Esophagus muscularis mucosa (tissue), 3 donors: ENCODE measurements around the gene OSBPL2.

Experiments used
- EP300 ChIP-seq: sonication (generic); formaldehyde crosslinking; IDR thresholded peaks from one replicate; pipeline ENCODE4 v1.6.1; 2017; ENCODE audit warnings: antibody characterized with exemption
- TF ChIP-seq, protein P1 (sequence below), 3 experiments: fragments of 200-600 bp in 2 of 3; fragments of 450-650 bp in 1 of 3; sonication (generic) in 2 of 3; IDR thresholded peaks; one replicate each; pipeline ENCODE4 v1.5.1; 2017 to 2019; ENCODE audit warnings: antibody characterized with exemption in 3 of 3, mild to moderate bottlenecking in 2 of 3, moderate library complexity in 1 of 3

DNA sequence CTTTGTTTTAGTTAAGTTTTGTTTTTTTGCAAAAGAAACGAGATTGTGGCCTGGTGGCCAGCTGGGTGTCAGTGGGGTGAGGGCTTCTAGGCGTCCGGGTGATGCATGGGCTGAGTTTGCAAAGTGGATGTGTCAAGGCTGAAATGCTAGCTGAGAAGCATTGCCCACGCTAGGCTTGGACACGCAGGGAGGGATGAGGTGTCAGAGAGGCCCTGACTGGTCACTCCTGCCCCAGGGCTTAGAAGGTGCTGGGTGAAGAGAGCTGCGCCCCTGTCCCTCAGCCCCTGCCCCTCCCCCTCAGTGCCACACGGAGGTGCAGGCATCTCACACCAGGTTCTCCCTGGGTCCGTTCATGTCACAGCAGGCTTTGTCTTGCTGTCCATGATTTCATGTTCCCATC is 8.1 kb downstream of the OSBPL2 start:
- TF ChIP-seq, protein P1, sequence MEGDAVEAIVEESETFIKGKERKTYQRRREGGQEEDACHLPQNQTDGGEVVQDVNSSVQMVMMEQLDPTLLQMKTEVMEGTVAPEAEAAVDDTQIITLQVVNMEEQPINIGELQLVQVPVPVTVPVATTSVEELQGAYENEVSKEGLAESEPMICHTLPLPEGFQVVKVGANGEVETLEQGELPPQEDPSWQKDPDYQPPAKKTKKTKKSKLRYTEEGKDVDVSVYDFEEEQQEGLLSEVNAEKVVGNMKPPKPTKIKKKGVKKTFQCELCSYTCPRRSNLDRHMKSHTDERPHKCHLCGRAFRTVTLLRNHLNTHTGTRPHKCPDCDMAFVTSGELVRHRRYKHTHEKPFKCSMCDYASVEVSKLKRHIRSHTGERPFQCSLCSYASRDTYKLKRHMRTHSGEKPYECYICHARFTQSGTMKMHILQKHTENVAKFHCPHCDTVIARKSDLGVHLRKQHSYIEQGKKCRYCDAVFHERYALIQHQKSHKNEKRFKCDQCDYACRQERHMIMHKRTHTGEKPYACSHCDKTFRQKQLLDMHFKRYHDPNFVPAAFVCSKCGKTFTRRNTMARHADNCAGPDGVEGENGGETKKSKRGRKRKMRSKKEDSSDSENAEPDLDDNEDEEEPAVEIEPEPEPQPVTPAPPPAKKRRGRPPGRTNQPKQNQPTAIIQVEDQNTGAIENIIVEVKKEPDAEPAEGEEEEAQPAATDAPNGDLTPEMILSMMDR (IDR thresholded peaks at IDR 0.05), result no peak
- TF ChIP-seq EP300, result no peak
